Body of pancreas (tissue), 4 donors: Measurements from ENCODE around the gene PRAMEF11.
"Not testable (repeated sequence)": the region's sequence is repeated elsewhere in the genome, so short reads cannot be mapped to it uniquely, and the experiment has no call there.

Experiments used
- CTCF ChIP-seq, 7 experiments: fragments of 450-650 bp in 4 of 7; fragments of 200-600 bp in 3 of 7; sonication (generic) in 3 of 7; IDR thresholded peaks; one replicate each; pipeline ENCODE4 v1.5.1; 2016 to 2019; ENCODE audit warnings: antibody characterized with exemption in 7 of 7
- POLR2A ChIP-seq, 3 donors: fragments of 450-650 bp; IDR thresholded peaks; one replicate each; pipeline ENCODE4 v1.6.1; 2016; ENCODE audit warnings: antibody characterized with exemption in 3 of 3, mild to moderate bottlenecking in 2 of 3

GRCh38 chr1:12848620-12849019, 17.4 kb upstream of the PRAMEF11 start, which contains the start of gene HNRNPCL1:
- not testable (repeated sequence) for TF ChIP-seq CTCF, POLR2A (IDR thresholded peaks at IDR 0.05)
